WERI-Rb-1 (cell line): Measurements from ENCODE around the gene HEG1.

Experiments
- DNase-seq: peaks from one replicate; pipeline ENCODE4 v3.0.0-alpha.2; 2020
- H3K27ac ChIP-seq: fragments of 250-450 bp; sonication (Bioruptor Pico); 2 replicates; pipeline ENCODE4 v1.5.1; 2020; ENCODE audit warnings: mild to moderate bottlenecking, moderate library complexity
- H3K27me3 ChIP-seq: fragments of 250-450 bp; sonication (Bioruptor Pico); 2 replicates; pipeline ENCODE4 v1.5.1; 2021; ENCODE audit warnings: mild to moderate bottlenecking, low read depth, moderate library complexity; ENCODE audit not compliant: insufficient read depth, severe bottlenecking
- H3K36me3 ChIP-seq: fragments of 250-450 bp; sonication (Bioruptor Pico); 2 replicates; pipeline ENCODE4 v1.5.1; 2020; ENCODE audit warnings: mild to moderate bottlenecking, moderate library complexity
- H3K4me3 ChIP-seq: 2 replicates; pipeline ENCODE4 v1.5.1; 2011; ENCODE audit warnings: low read depth, mild to moderate bottlenecking, control low read depth, low read length
- H3K9me3 ChIP-seq: fragments of 250-450 bp; sonication (Bioruptor Pico); 2 replicates; pipeline ENCODE4 v1.5.1; 2021; ENCODE audit warnings: mild to moderate bottlenecking, moderate library complexity; ENCODE audit not compliant: severe bottlenecking
- TF ChIP-seq, protein P1 (sequence below): IDR thresholded peaks from 2 replicates; pipeline ENCODE4 v1.5.1; 2011; ENCODE audit warnings: low read depth, mild to moderate bottlenecking, control low read depth, inconsistent platforms, low read length

HEG1 gene

DNA sequence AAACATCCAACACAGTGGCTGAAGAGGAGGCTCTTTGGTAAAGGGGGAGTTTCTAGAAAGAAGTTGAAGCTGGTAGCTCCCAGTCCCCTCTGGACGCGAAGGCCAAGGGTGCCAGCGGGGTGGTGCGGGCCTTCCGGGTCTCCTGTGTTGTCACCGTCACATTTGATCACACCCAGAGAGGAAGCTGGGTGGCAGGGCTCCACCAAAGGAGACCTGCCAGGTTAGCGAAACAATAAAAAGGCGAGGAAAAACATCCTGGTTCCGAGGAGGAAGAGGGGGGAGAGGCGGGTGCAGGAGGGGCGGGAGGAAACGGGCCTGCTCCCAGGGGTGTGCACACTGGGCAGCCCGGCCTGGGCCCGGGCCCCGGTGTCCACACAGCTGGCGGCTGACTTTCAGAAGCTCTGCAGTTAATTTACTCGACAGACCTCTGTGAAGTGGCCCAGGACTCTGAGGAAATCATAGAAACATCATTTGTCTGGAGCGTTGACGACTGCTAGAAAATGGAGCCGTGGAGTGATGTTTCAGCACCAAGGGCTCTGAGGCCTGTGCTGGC lies 12.1 kb downstream of the HEG1 start:
- no peak overlapping the region; the same call in 1 of the 2 replicates for H3K27ac ChIP-seq

DNA sequence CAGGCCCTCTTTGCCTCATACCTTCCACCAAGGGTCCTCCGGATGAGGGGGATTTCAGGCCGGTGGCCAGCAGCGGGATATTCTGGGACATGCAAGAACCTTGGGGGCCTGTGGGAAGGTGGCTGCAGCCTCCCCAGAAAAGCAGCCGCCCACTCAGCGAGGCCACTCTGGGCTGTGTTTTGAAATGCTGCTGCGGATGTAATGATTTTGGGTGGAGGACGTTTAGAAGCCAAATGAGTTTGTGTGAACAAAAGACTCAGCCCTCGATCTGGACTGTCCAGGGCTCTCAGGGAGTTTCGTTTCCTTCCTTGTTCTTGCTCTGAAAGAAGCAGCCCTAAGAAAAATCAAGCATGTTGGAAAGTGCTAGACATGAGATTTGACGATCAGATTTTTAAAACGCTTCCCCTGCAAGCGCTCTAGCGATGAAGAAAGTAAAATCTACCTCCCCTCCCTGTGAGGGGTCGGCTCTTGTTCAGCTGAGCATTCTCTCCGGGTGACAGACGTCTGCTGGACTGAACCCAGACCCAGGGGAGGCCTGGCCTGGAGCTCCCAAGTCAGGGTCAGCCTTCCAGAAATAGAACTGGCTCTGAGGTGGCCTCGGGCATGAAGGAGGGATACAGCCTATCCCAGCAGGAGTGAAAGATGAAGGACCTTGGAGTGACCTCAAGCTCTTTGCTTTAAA lies 12.9 kb downstream of the HEG1 start:
- Histone ChIP-seq H3K27me3 (no peaks in the 10 kb centered on the region), H3K9me3 (no peaks in the 10 kb centered on the region), H3K4me3 (no peak overlapping the region), H3K27ac (no peak overlapping the region), H3K36me3 (peaks cover 64% of the 10 kb centered on the region)
- TF ChIP-seq, protein P1, sequence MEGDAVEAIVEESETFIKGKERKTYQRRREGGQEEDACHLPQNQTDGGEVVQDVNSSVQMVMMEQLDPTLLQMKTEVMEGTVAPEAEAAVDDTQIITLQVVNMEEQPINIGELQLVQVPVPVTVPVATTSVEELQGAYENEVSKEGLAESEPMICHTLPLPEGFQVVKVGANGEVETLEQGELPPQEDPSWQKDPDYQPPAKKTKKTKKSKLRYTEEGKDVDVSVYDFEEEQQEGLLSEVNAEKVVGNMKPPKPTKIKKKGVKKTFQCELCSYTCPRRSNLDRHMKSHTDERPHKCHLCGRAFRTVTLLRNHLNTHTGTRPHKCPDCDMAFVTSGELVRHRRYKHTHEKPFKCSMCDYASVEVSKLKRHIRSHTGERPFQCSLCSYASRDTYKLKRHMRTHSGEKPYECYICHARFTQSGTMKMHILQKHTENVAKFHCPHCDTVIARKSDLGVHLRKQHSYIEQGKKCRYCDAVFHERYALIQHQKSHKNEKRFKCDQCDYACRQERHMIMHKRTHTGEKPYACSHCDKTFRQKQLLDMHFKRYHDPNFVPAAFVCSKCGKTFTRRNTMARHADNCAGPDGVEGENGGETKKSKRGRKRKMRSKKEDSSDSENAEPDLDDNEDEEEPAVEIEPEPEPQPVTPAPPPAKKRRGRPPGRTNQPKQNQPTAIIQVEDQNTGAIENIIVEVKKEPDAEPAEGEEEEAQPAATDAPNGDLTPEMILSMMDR: no peak
- no peak for DNase-seq

More for the DNA sequence above, 12.1 kb downstream of the HEG1 start:
- TF ChIP-seq, protein P1: no peak
- Histone ChIP-seq H3K27me3 (no peaks in the 10 kb centered on the region), H3K9me3 (no peaks in the 10 kb centered on the region), H3K36me3 (peaks cover 65% of the 10 kb centered on the region), H3K4me3 (no peak overlapping the region)
- no peak for DNase-seq

DNA sequence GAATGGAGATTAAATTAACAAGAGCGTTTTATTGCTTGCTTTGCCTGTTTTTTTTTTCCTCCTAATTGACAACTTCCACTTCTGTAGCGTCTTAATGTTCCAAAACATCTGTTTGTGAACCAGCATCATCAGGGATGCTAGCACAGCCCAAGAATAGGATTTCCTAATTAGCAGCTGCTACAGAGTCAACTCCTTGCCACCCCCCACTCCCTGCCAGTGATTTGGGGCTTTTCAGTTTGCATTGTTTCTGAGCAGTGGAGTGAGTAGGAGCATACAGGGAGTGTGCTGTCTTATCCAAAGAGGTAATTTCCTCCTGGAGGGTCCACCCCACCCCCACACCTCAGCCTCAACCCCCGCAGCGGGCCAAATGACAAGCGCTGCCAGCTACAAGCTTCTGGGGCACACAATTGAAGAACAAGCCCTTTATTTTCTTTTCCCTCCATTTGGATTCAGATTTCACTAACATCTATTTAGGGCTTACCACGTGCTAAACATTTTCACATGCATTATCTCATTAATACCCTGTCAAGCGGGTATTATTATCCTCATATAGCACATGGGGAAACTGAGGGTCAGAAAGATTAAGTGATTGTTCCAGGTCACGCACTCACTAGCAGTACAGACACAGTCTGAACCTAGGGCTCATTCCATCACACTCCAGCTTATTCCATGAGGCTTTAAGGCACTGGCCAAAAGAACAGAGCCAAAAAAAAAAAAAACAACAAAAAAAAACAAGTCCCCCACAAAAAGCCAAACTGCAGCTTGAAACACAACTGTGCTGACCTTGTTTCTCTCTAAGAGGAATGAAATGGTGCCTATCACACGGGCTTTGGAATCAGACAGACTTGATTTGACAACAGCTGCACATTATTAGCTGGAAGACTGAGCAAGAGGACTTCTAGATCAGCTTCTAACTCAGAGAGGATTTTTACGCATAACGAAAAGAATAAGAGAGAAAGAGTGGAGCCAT lies 16.4 kb downstream of the HEG1 start:
- H3K27ac ChIP-seq: no peak overlapping the region; the same call in 1 of the 2 replicates

DNA sequence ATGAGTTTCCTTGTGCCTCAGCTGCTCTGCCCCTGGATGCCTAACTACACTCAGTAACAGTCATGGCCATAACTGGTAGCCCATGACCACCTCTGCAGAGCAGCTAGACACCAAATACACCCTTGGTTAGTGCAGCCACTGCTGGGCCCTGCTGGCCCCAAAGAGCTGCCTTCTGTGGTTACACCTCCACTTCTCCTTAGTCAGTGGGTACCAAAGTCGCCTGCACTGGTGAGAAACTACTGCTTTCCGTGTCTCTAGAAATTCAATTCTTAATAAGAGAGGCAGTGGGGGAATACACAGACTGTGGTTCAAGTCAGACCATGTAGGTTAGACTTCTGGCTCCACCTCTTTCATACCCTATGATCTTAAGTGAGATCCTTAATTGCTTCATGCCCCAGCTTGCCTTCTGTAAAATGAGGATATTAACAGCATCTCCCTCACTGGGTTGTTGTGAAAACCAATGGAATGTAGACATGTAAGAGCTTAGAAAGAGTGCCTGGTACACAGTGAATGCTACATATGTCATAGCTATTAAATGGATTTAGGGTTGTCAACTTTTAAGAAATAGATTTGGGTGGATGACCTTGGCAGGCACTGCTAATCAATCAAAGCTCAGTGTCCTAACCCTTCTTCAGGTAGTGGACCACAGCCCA lies 18.2 kb downstream of the HEG1 start:
- TF ChIP-seq, protein P1: no peak
- DNase-seq: no peak
- Histone ChIP-seq H3K36me3 (peaks cover 48% of the 10 kb centered on the region), H3K9me3 (peaks cover 2% of the 10 kb centered on the region), H3K27me3 (no peaks in the 10 kb centered on the region), H3K27ac (no peak overlapping the region), H3K4me3 (no peak overlapping the region)

More for the DNA sequence above, 16.4 kb downstream of the HEG1 start:
- H3K4me3 ChIP-seq: no peak overlapping the region
- peaks cover 2% of the 10 kb centered on the region for H3K9me3 ChIP-seq
- TF ChIP-seq, protein P1: no peak
- peaks cover 58% of the 10 kb centered on the region for H3K36me3 ChIP-seq
- no peak for DNase-seq
- no peaks in the 10 kb centered on the region for H3K27me3 ChIP-seq

DNA sequence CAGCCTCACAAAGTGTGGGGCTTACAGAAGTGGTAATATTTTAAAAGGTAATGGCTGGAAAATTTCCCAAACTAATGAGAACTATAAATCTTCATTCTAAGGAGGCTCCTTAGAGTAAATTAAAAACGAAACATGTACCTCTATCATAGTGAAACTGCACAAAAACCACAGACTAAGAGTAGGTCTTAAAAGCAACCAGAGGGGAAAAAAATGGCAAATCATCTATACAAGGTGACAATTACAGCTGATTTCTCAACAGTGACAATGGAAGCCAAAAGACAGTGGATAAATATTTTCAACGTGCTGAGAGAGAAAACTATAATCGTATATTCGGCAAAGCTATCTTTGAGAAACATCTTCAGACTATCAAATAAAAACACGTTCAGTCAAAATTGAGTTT lies 20.6 kb downstream of the HEG1 start:
- no peaks in the 10 kb centered on the region for H3K27me3 ChIP-seq
- TF ChIP-seq, protein P1: no peak
- H3K27ac ChIP-seq: no peak overlapping the region
- H3K4me3 ChIP-seq: no peak overlapping the region
- peaks cover 2% of the 10 kb centered on the region for H3K9me3 ChIP-seq
- peaks cover 43% of the 10 kb centered on the region for H3K36me3 ChIP-seq
- DNase-seq: no peak
